ENCODE data around the gene STT3A. TPM values are rescaled to one million over a fixed set of nuclear protein-coding genes. Genes with fewer than 3 reads are reported as not detected.

Gene STT3A
- total RNA-seq, 1 donor from 2014 or later, result 226 TPM

DNA sequence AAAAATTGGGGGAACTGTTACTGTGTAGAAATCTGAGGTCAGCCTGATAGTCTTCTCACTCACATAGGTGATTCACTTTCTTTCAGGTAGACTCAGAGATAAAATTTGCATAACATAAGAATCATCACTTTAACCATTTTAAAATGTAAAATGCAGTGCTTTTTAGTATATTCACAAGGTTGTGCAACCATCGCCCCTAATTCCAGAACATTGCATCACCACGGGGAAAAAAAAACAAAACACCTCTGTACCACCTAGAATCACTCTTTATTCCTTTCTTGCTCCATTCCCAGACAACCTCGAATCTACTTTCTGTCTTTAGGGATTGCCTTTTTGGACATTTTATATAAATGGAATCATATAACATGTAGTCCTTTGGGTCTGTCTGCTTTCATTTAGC lies 53.2 kb downstream of the STT3A start:
- H3K4me1 Mint-ChIP-seq (ENCODE audit: unreplicated experiment), result peaks cover 2% of the 10 kb centered on the region
- H3K27ac Mint-ChIP-seq (ENCODE audit: unreplicated experiment), result no peak overlapping the region
- peaks cover 39% of the 10 kb centered on the region for H3K36me3 Mint-ChIP-seq (ENCODE audit: unreplicated experiment)
- no peak for TF ChIP-seq CTCF (IDR thresholded peaks at IDR 0.05)
- no peaks in the 10 kb centered on the region for H3K9me3 Mint-ChIP-seq (ENCODE audit: unreplicated experiment)
- DNase-seq (ENCODE audit: extremely low spot score, unreplicated experiment), result no peak
- H3K27me3 Mint-ChIP-seq (ENCODE audit: unreplicated experiment), result no peaks in the 10 kb centered on the region
- no peak overlapping the region for H3K4me3 Mint-ChIP-seq (ENCODE audit: unreplicated experiment)

GRCh38 chr11:125649465-125650166 lies 57.0 kb downstream of the STT3A start:
- no peaks in the 10 kb centered on the region for H3K9me3 Mint-ChIP-seq (ENCODE audit: unreplicated experiment)
- TF ChIP-seq CTCF (IDR thresholded peaks at IDR 0.05), result no peak
- no peak overlapping the region for H3K4me3 Mint-ChIP-seq (ENCODE audit: unreplicated experiment)
- H3K36me3 Mint-ChIP-seq (ENCODE audit: unreplicated experiment), result peaks cover 21% of the 10 kb centered on the region
- H3K27ac Mint-ChIP-seq (ENCODE audit: unreplicated experiment), result no peak overlapping the region
- no peaks in the 10 kb centered on the region for H3K4me1 Mint-ChIP-seq (ENCODE audit: unreplicated experiment)
- H3K27me3 Mint-ChIP-seq (ENCODE audit: unreplicated experiment), result no peaks in the 10 kb centered on the region
- DNase-seq (ENCODE audit: extremely low spot score, unreplicated experiment), result no peak

DNA sequence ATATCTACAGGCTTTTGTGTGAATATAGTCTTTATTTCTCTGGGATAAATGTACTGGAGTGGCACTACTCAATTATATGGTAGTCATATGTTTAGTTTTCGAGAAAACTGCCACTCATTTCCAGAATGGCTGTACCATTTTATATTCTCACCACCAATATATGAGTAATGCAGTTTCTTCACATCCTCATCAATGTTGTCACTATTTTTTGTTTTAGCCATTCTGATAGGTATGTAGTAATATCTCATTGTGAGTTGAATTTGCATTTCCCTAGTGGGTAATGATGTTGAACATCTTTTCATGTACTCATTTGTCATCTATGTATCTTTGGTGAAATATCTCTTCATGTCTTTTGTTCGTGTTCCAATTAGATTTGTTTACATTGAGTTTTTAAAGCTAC lies 70.0 kb downstream of the STT3A start:
- peaks cover 27% of the 10 kb centered on the region for H3K9me3 Mint-ChIP-seq (ENCODE audit: unreplicated experiment)
- no peaks in the 10 kb centered on the region for H3K27me3 Mint-ChIP-seq (ENCODE audit: unreplicated experiment)
- H3K36me3 Mint-ChIP-seq (ENCODE audit: unreplicated experiment), result peaks cover 40% of the 10 kb centered on the region
- DNase-seq (ENCODE audit: extremely low spot score, unreplicated experiment), result no peak
- H3K27ac Mint-ChIP-seq (ENCODE audit: unreplicated experiment), result no peak overlapping the region
- H3K4me1 Mint-ChIP-seq (ENCODE audit: unreplicated experiment), result no peaks in the 10 kb centered on the region
- H3K4me3 Mint-ChIP-seq (ENCODE audit: unreplicated experiment), result no peak overlapping the region
- no peak for TF ChIP-seq CTCF (IDR thresholded peaks at IDR 0.05)

DNA sequence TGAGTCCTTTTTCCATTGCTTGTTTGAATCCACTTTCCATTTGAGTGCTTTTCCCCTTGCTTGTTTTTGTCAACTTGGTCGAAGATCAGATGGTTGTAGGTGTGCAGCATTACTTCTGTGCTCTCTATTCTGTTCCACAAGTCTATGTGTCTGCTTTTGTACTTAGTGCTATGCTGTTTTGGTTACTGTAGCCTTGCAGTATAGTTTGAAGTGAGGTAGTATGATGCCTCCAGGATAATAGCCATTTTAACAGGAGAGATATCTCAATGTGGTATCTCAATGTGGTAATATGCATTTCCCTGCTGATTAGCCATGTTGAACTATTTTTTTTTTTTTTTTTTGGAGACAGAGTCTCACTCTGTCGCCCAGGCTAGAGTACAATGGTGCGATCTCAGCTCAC lies 71.3 kb downstream of the STT3A start:
- H3K4me1 Mint-ChIP-seq (ENCODE audit: unreplicated experiment), result no peaks in the 10 kb centered on the region
- no peak for TF ChIP-seq CTCF (IDR thresholded peaks at IDR 0.05)
- H3K36me3 Mint-ChIP-seq (ENCODE audit: unreplicated experiment), result peaks cover 40% of the 10 kb centered on the region
- no peak overlapping the region for H3K4me3 Mint-ChIP-seq (ENCODE audit: unreplicated experiment)
- H3K9me3 Mint-ChIP-seq (ENCODE audit: unreplicated experiment), result peaks cover 27% of the 10 kb centered on the region
- H3K27ac Mint-ChIP-seq (ENCODE audit: unreplicated experiment), result no peak overlapping the region
- no peak for DNase-seq (ENCODE audit: extremely low spot score, unreplicated experiment)
- no peaks in the 10 kb centered on the region for H3K27me3 Mint-ChIP-seq (ENCODE audit: unreplicated experiment)

DNA sequence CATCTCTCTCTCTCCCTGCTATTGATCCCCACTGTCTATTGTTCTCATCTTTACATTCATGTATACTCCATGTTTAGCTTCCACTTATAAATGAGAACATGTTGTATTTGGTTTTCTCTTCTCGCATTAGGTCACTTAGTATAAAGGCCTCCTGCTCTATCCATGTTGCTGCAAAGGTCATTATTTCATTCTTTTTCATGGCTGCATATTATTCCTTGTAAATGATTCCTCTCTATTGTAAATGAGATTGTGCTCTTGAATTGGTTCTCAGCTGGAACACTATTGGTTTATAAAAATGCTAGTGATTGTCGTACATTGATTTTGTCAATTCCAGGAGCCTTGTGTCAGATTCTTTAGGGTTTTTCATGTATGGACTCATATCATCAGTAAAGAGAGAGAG lies 74.5 kb downstream of the STT3A start:
- Mint-ChIP-seq H3K4me3 (ENCODE audit: unreplicated experiment) (no peak overlapping the region), H3K36me3 (ENCODE audit: unreplicated experiment) (peaks cover 41% of the 10 kb centered on the region), H3K27me3 (ENCODE audit: unreplicated experiment) (no peaks in the 10 kb centered on the region), H3K4me1 (ENCODE audit: unreplicated experiment) (no peaks in the 10 kb centered on the region), H3K27ac (ENCODE audit: unreplicated experiment) (no peak overlapping the region), H3K9me3 (ENCODE audit: unreplicated experiment) (peaks cover 27% of the 10 kb centered on the region)
- no peak for DNase-seq (ENCODE audit: extremely low spot score, unreplicated experiment)
- no peak for TF ChIP-seq CTCF (IDR thresholded peaks at IDR 0.05)

Data from osteocyte (in vitro differentiated cells).